ENCODE data around the gene PGC. TPM values are rescaled to one million over a fixed set of nuclear protein-coding genes. Genes with fewer than 3 reads are reported as not detected.

PGC gene
- total RNA-seq = not detected in 2 replicates

DNA sequence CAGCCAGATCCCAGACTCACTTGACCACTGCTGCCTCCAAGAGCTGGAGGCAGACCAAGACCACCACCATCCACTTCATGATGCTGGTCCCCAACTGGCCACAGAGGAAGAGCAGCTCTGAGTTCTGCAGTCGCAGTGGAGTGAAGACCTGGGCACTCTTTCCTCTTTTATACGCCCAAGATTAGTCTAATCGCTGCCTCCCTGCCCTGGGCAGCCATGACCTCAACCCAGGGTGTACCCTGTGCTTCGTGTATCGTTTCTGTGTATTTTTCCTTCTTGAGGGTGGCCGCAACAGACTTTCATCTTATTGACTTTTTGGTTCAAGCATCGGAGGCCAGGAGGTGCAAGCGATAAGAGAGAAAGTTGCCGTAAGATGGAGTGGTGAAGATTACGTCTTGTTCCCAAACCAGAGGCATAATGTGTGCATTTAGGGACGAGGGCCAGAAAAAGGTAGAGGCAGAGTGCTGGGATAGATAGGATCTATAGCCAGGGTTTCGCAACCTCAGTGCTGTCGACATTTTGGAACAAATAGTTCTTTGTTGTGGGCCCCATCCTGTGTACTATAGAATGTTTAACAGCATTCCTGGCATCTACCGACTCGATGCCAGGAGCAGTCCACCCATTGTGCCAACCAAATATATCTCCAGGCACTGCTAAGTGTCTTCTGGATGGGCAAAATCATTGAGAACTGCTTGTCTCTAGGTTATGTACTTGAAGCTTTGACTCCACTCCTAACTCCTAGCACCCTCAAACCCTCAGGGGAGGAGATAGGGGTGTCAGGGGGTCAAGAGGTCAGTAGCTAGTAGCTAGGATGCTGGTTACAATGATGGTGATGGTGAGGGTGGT, at the start of gene PGC:
Gene PGC, minus strand, starts transcription at position 142 of the 846 bp plus-strand sequence. Its CDS starts 63 bp downstream, at position 79.

GRCh38 chr6:41787219-41787917, 40.2 kb upstream of the PGC start, which contains the start of gene TOMM6:
TOMM6 (plus strand) TSS chr6:41787694; CDS start chr6:41787698, 4 bp downstream.

DNA sequence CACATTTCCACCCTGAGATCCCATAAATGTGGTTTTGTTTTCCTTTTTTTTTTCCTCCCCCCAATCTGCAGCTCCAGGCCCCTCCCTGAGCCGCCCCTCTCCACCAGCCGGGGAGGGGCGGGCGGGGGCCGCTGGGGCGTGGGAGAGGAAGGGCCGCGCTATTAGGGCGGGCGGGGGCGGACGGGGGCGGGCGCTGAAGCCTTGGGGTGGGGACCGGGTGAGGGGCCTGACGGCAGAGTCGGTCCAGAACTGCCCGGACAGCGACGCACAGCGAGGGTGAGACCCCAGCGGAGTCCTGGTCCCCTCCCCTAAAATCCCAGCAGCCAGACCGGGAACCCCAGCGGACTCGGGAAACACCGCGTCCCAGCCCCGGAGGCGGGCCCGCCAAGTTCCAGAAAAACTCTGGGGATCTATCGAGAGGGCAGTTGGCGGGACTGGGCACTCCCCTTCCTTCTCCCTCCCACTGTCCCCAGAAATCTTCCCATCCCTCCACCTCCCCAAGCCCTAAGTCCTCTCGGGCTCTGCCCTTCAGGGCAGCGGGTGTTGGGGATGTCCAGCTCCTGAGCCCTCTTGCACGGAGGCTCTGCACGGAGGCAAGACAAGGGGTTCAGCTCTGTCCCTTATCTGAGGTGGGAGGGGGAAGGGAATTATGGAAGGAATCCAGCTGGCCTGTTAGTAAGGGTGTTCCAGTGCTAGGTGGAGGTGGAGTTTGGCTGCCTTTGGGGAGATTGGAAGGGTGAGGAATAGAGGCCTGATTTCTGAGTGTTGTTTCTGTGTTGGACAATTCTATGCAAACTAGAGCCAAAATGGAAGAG, 33.6 kb upstream of the PGC start, which contains the start of gene PRICKLE4:
Gene PRICKLE4, plus strand, starts transcription at position 232 of the 815 bp plus-strand sequence. CDS start 2,692 bp downstream, outside the sequence.

DNA sequence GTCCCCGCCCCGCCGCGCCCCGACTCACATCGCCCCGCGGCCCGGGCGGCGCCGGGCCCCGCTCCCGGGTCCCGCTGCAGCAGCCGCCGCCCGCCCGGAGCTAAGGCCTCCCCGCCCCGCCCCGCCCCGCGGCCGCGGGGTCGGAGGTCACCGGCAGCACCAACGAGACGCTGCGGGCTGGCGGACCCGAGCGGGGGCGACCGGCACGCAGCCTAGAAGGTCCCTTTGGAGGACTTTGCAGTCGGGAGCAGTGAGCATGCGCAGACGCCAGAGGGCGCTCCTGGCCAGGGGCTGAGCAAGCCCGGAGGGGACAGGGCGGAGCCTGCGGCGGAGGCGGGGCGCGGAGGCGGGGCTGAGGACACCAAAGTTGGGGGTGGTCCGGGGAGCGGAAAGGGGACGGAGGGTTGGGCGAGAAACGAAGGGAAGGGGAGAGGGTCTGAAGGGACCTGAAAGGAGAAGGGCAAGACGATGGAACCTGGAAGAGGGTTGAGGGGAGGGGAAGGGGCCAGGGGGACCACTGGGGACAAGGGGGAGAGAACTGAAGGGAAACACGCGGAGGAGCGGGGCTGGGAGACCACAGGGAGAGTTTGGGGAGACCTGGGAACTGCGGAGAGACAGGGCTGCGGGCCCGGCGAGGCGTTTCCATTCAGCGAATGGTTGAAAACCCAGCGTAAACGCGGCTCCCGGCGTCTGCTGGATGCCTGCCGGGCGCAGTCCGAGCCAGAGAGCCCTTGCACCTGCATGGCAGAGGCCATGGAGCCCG, 32.8 kb upstream of the PGC start, which contains the start of gene FRS3:
Gene FRS3, minus strand, starts transcription at position 113 of the 763 bp plus-strand sequence. CDS start 2,913 bp downstream, outside the sequence.

GRCh38 chr6:41735427-41736185, 11.6 kb downstream of the PGC start, which contains the start of gene TFEB:
TFEB (minus strand) TSS chr6:41735608; CDS start chr6:41691213, 44,395 bp downstream.

Other genes with a start within 250 kb of the PGC start
- gene FOXP4, start 201.0 kb downstream of the PGC start, total RNA-seq = 1.6 TPM in 2 replicates
- gene MDFI, start 108.9 kb downstream of the PGC start, total RNA-seq = 0.19 and 0.26 TPM in 2 replicates
- gene TFEB, start 11.8 kb downstream of the PGC start, total RNA-seq = 2.5 and 3.4 TPM in 2 replicates
- 0.66 and 1.1 TPM in 2 replicates for gene FRS3, start 32.5 kb upstream of the PGC start, total RNA-seq
- gene PRICKLE4, start 33.4 kb upstream of the PGC start, total RNA-seq = 0.12 and 0.26 TPM in 2 replicates
- 48.1 and 66.3 TPM in 2 replicates for gene TOMM6, start 40.3 kb upstream of the PGC start, total RNA-seq
- 1.3 and 2.1 TPM in 2 replicates for gene USP49, start 148.0 kb upstream of the PGC start, total RNA-seq
- 22.4 and 23.3 TPM in 2 replicates for gene MED20, start 173.7 kb upstream of the PGC start, total RNA-seq
- gene BYSL, start 174.1 kb upstream of the PGC start, total RNA-seq = 10.6 and 21.0 TPM in 2 replicates
- gene CCND3, start 194.4 kb upstream of the PGC start, total RNA-seq = 18.8 and 28.5 TPM in 2 replicates

Measured in aortic smooth muscle cell (primary cell).